Muscle layer of duodenum (tissue), 2 donors: ENCODE data around the gene NRK.
"Not testable (repeated sequence)": the region's sequence is repeated elsewhere in the genome, so short reads cannot be mapped to it uniquely, and the experiment has no call there.

Experiments
- H3K27ac ChIP-seq: one replicate; pipeline ENCODE4 v1.7.0; 2013; ENCODE audit warnings: mild to moderate bottlenecking, low read length
- H3K27me3 ChIP-seq: one replicate; pipeline ENCODE4 v1.7.0; 2013; ENCODE audit warnings: low read depth, mild to moderate bottlenecking, control low read depth, low read length
- H3K36me3 ChIP-seq, 2 donors: one replicate each; pipeline ENCODE4 v1.7.0; 2013; ENCODE audit warnings: low read length in 2 of 2, control low read depth in 1 of 2, mild to moderate bottlenecking in 1 of 2; ENCODE audit not compliant: insufficient read depth in 2 of 2, control insufficient read depth in 1 of 2
- H3K4me1 ChIP-seq, 2 donors: one replicate each; pipeline ENCODE4 v1.7.0; 2013; ENCODE audit warnings: low read length in 2 of 2, mild to moderate bottlenecking in 2 of 2, control low read depth in 1 of 2, moderate library complexity in 1 of 2; ENCODE audit not compliant: insufficient read depth in 2 of 2, control insufficient read depth in 1 of 2
- H3K4me3 ChIP-seq, 2 donors: one replicate each; pipeline ENCODE4 v1.7.0; 2013; ENCODE audit warnings: low read length in 2 of 2, low read depth in 1 of 2, mild to moderate bottlenecking in 1 of 2
- H3K9me3 ChIP-seq, 2 donors: one replicate each; pipeline ENCODE4 v1.7.0; 2013; ENCODE audit warnings: low read length in 2 of 2, control low read depth in 1 of 2, mild to moderate bottlenecking in 1 of 2; ENCODE audit not compliant: control insufficient read depth in 1 of 2
- donor health status: healthy.

NRK gene

DNA sequence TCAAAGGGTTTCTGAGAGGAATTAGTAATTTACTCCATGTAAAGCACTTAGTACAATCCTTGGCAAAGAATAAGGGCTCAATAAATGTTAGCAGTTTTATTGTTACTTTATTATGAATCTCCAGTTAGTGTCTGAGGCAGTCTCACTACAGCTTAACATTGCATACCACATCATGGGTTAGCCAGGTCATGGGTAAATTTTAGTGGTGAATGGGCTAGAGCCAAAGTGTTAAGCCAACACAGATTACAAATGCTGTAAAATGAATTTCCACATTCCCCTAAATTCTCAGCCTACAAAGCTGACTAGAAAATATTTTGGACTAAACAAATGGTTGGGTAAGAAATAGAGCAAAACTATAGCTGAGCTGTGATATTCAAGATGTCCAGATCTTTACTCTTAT, 72.4 kb downstream of the NRK start:
- H3K9me3 ChIP-seq: no peaks in the 10 kb centered on the region
- no peaks in the 10 kb centered on the region for H3K4me1 ChIP-seq
- H3K36me3 ChIP-seq: no peaks in the 10 kb centered on the region
- no peak overlapping the region for H3K27ac ChIP-seq
- H3K27me3 ChIP-seq: no peaks in the 10 kb centered on the region
- no peak overlapping the region for H3K4me3 ChIP-seq

GRCh38 chrX:105909576-105909975, 87.2 kb downstream of the NRK start:
- no peaks in the 10 kb centered on the region for H3K36me3 ChIP-seq
- no peak overlapping the region for H3K27ac ChIP-seq
- H3K27me3 ChIP-seq: no peaks in the 10 kb centered on the region
- H3K4me3 ChIP-seq: no peak overlapping the region
- H3K9me3 ChIP-seq: no peaks in the 10 kb centered on the region
- H3K4me1 ChIP-seq: no peaks in the 10 kb centered on the region

GRCh38 chrX:105910563-105911105, 88.3 kb downstream of the NRK start:
- Histone ChIP-seq H3K4me1 (no peaks in the 10 kb centered on the region), H3K36me3 (no peaks in the 10 kb centered on the region), H3K27me3 (no peaks in the 10 kb centered on the region), H3K27ac (no peak overlapping the region), H3K9me3 (no peaks in the 10 kb centered on the region), H3K4me3 (no peak overlapping the region)

GRCh38 chrX:105945266-105945665, 122.9 kb downstream of the NRK start:
- Histone ChIP-seq H3K4me1 (no peaks in the 10 kb centered on the region), H3K27ac (no peak overlapping the region), H3K4me3 (no peak overlapping the region), H3K9me3 (no peaks in the 10 kb centered on the region), H3K27me3 (no peaks in the 10 kb centered on the region), H3K36me3 (no peaks in the 10 kb centered on the region)

DNA sequence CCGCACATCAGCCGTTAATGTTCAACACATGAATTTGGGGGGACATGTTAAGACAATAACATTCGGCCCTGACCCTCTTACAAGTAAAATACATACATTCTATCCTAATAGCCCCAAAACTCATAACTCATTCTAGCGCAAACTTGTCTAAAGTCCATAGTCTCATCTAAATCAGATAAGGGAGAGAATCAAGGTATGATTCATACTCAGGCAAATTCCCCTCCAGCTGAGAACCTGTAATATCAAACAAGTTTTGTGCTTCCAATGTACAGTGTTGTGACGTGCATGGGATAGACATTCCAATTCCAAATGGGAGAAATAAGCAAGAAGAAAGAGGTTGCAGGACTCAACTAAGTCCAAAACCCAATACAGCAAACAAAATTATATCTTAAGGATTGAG, 147.1 kb downstream of the NRK start:
- Histone ChIP-seq H3K27ac (no peak overlapping the region), H3K4me3 (no peak overlapping the region), H3K27me3 (no peaks in the 10 kb centered on the region), H3K9me3 (no peaks in the 10 kb centered on the region), H3K4me1 (no peaks in the 10 kb centered on the region), H3K36me3 (no peaks in the 10 kb centered on the region)

GRCh38 chrX:105972690-105973386, 150.5 kb downstream of the NRK start:
- H3K27me3 ChIP-seq: no peaks in the 10 kb centered on the region
- no peak overlapping the region for H3K27ac ChIP-seq
- no peaks in the 10 kb centered on the region for H3K36me3 ChIP-seq
- no peaks in the 10 kb centered on the region for H3K9me3 ChIP-seq
- no peak overlapping the region for H3K4me3 ChIP-seq
- no peaks in the 10 kb centered on the region for H3K4me1 ChIP-seq

- Histone ChIP-seq H3K4me3 (no peak overlapping the region), H3K4me1 (no peaks in the 10 kb centered on the region), H3K9me3 (no peaks in the 10 kb centered on the region), H3K27me3 (no peaks in the 10 kb centered on the region), H3K27ac (no peak overlapping the region), H3K36me3 (no peaks in the 10 kb centered on the region)
Observed at GRCh38 chrX:105973387-105973739, 151.0 kb downstream of the NRK start.

GRCh38 chrX:105975382-105975781, 153.0 kb downstream of the NRK start:
- no peak overlapping the region for H3K4me3 ChIP-seq
- no peaks in the 10 kb centered on the region for H3K9me3 ChIP-seq
- H3K27ac ChIP-seq: no peak overlapping the region
- no peaks in the 10 kb centered on the region for H3K36me3 ChIP-seq
- no peaks in the 10 kb centered on the region for H3K27me3 ChIP-seq
- H3K4me1 ChIP-seq: no peaks in the 10 kb centered on the region

DNA sequence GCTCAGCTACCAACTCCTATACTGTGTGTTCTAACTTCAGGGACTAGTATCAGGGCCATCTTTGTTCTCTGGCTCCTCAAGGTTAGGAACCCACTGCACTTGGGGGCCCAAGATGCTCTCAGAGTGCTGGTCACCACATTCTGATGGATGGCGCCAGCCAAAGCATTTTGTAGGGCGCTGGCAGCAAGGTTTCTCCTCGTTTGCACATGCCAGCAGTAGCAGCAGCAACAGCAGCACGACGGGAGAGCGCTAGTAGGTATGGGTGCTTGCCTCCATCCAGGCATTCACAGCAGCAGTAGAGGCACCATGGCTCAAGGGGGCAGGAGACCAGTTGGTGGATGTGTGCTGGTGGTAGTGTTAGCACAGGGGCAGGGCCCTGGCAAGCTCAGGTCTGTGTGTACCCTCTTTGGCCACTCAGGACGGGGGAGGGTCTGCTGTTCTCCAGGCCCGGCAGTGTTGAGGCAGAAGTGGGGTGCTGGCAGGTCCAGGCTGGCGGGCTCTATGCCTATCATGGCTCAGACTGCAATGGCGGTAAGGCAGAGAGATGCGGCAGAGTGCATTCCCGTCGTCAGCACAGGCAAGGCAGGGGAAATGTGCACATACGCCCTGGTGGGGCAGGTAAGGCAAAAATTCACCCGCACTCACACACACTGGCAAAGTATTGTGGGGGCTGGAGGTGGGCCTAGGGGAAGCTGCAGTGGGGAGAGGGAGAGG, 159.6 kb downstream of the NRK start:
- Histone ChIP-seq H3K27me3 (no peaks in the 10 kb centered on the region), H3K9me3 (no peaks in the 10 kb centered on the region), H3K27ac (no peak overlapping the region), H3K36me3 (no peaks in the 10 kb centered on the region), H3K4me1 (no peaks in the 10 kb centered on the region), H3K4me3 (no peak overlapping the region)

GRCh38 chrX:105988487-105988886, 166.1 kb downstream of the NRK start:
- not testable (repeated sequence) for H3K9me3 ChIP-seq, H3K4me3 ChIP-seq, H3K4me1 ChIP-seq, H3K27me3 ChIP-seq, H3K36me3 ChIP-seq, H3K27ac ChIP-seq

DNA sequence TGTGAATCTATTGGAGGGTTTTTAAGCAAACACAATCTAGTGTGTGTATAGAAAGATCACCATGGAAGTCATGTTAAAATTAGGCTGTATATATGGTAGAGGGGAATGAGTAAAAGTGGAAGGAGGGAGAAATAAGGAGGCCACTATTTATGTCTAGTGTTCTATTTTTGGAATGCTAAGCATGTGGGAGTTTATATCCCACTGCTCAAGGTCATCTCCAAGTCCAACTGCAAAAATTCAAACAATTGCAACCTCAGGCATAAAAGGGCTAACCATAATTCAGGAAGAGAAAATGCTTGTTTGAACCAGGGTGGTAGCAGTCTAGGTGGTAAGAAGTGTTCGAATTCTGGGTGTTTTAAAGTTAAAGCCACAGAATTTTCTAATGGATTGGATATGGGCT, 177.0 kb downstream of the NRK start:
- H3K4me1 ChIP-seq: no peaks in the 10 kb centered on the region
- H3K9me3 ChIP-seq: no peaks in the 10 kb centered on the region
- no peaks in the 10 kb centered on the region for H3K36me3 ChIP-seq
- no peak overlapping the region for H3K27ac ChIP-seq
- H3K4me3 ChIP-seq: no peak overlapping the region
- no peaks in the 10 kb centered on the region for H3K27me3 ChIP-seq

- H3K27ac ChIP-seq: no peak overlapping the region
- no peaks in the 10 kb centered on the region for H3K36me3 ChIP-seq
- H3K27me3 ChIP-seq: no peaks in the 10 kb centered on the region
- H3K9me3 ChIP-seq: no peaks in the 10 kb centered on the region
- H3K4me1 ChIP-seq: no peaks in the 10 kb centered on the region
- H3K4me3 ChIP-seq: no peak overlapping the region
Observed at GRCh38 chrX:106000203-106000602, 177.9 kb downstream of the NRK start.
